HG03442 (cell line): Measurements from ENCODE around the gene EEF1A2.
"Not testable (repeated sequence)": the region's sequence is repeated elsewhere in the genome, so short reads cannot be mapped to it uniquely, and the experiment has no call there.

ENCODE experiments used
- ATAC-seq: cut with Tn5 transposase; IDR thresholded peaks from one replicate; pipeline ENCODE4 v1.9.1; 2021; ENCODE audit warnings: mild to moderate bottlenecking, moderate library complexity; ENCODE audit not compliant: unreplicated experiment

EEF1A2 gene

DNA sequence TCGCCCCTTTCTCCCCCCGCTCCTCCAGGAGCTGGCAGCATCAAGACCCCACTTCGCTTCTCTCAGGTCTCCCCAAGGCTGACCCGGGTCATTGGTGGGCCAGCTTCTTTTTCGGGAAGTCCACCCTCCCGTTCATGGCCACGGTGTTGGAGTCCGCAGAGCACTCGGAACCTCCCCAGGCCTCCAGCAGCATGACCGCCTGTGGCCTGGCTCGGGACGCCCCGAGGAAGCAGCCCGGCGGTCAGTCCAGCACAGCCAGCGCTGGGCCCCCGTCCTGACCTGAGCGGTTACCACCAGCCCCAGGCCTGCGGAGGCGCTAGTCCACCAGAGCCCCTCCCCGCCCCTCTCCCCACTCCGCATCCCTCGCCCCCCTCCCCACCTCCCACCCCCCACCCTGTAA, 22.7 kb upstream of the EEF1A2 start:
- ATAC-seq: no peak

DNA sequence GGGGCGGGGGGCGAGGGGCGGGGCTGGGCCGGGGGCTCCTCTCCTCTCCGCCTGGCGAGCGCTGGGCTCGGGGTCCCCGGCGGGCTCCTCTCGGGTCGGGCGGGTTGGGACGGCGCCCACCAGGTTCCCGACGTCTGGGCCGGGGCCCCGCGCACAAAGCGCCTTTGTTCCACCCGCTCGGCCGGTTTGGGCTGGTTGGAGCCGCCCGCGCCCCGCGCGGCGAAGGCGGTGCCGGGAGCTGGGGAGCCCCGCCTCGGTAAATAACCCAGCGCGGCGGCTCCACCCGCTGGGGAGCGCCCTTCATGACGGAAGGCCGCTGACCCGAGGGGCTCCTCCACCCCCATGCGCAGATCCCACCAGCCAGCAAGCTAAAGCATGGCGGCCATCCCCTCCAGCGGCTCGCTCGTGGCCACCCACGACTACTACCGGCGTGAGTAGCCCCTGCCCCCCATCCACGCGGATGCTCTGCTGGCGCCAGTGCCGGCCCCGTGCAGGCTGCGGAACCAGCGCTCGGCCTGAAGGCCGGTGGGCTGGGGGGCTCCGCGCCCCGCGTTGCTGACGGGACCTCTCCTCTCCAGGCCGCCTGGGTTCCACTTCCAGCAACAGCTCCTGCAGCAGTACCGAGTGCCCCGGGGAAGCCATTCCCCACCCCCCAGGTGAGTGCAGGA, 22.2 kb upstream of the EEF1A2 start:
- ATAC-seq: peak; percentile 44

DNA sequence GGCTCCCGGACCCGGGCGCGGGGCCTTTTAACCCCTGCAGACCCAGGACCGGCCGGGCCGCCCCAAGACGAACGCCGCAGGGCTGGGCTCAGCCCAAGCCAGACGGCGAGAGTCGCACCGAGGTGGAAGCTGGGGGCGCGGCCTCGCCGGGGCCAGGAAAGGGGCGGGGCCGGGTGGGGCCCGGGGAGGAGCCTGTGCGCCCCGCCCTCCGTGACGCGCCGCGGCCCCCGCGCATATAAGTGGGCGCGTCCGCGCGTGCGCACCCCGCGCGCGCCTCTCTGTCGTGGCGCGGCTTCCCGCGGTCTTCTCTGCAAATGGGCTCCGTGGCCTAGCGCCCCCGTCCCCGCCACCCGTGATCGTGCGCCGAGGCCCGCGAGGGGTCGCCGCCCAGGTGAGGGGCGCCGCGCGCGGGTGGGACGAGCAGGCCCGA, 21.6 kb upstream of the EEF1A2 start, which contains the start of gene PPDPF:
PPDPF (plus strand) TSS at position 262 of the 430 bp plus-strand sequence. CDS start 544 bp downstream, outside the sequence.
- peak; percentile 55 for ATAC-seq

DNA sequence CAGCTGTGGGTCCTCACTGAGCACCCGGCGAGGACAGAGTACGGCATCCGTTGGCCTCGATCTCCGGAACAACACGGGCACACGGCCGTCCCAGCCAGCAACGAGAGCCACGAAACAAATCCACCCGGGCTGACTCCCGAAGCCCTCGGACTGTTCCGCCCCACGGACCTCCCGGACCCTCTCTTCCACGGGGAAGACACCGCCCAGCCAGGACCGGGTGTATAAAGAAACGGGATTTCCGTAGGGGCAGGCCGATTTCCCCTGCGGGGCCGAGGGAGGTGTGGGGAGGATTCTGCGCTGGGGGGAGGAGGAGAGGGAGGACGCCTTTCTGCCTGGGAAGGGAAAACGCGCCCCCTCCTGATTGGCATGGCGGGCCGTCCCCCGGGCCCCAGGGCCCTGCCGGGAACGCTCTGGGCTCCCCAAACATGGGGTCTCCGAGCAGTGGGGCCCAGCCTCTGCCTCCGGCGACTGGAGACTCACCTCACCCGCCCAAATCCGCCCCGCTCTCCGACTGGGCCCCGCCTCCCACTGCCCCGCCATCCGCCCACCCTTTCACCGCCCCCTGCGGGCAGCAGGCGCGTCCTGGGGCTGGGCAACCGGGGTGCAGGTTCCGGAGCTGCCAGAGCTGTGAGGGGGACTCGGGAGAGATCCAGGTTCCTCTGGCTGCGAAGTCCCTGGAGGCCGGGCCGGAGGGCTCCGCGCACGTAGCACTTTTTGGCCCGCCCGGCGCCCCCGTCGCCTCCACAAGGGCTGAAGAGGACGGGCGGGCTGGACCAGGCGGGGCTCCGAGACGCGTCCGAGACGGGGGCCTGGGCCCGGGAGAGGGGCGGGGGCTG, 21.0 kb upstream of the EEF1A2 start:
- ATAC-seq: peak; percentile 34

DNA sequence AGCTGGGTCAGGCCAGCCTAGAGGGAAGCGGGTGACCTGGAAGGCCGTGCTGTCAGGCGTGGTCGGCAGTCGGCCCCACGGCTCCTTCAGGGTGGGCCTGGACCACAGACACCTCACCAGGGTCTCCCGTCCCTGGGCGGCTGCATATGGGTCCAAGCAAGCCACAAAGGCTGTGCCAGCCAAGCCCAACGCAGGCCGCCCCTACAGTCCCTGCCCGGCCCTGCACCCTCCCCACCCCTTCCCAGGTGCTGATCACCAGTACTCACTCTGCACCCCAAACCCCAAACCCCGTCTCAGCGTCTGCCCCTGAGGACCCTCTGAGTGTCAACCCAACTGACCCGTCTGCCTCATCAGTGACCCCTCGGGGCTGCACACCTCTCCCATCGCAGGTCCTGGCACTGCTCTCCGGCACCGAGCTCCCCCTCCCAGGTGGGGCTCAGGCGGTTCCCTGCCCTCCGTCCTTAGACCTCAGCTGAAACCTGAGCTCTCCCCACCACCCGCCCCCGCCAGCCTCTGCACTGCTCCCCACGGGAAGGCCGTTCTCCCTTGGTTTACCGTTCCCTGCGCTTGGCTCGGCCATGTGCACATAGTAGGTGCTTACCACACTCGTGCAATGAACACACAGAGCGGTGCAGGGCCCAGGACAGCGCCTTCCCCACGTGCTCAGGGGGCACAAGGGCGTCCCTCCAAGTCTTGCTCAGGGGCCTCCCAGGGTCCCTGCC, 20.2 kb upstream of the EEF1A2 start:
- ATAC-seq: no peak

DNA sequence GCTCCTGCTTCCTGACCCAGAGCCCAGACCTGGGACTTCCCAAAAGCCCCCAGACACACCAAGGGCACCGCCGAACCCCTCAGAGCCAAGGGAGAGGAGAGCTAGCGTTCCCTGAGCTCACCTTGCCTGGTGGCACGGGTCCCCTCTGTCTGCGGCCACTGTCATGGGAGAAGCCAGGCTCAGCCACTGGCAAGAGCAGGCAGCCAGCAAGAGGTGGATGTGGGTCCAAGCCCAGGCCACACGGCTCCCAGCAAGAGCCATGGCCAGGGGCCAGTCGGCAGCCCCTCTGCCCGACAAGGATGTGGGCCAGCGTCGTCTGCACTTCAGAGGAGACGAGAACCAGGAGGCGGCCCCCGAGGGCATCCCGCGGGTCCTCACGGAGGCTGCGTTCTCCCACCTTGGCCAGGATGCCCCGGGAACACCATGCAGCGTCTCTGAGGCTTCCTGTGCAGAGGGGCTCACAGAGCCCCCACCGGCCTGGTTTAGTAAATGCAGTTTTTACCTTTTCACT, 19.5 kb upstream of the EEF1A2 start:
- ATAC-seq: no peak

DNA sequence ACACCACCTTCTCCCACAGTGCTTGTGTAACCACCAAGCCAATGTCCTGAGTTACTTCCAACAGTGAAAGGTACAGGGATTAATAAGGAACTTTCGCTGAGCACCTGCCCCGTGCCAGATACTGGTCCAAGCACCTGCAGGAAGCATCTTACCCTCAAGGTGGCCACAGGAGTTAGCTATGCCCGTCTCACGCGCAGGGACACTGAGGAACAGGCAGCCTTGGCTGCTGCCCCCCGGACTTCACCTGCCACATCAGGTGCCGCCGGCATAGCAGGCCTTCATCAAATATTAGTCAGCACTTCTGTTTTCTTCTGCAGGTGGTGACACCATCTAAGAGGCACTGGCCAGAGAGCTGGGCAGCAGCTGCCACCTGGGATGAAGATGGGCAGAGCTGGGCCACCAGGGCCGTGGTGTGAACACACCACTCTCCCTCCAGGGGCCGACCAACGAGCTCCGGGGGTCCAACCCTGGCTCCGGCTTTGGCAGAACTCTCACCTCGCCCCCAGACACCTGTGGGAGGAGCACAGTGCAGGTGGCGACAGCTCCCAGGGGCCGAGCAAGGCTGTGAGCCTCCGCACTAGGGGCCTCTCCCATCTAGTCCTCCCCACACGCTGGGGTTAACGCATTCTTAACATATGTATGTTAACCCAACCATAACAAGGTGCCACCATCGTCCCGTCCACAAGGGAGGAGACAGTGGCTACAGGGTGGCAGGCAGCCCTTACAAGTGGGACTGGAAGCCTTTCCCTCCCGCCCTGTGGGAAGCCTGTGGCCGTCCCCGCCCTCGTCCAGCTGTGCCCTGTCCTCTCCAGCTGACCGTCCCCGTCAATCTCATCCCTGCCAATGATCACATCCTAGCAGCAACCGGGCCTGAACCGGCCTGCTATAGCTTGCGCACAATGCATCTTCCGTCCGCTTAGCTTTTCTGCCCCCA, 18.8 kb upstream of the EEF1A2 start:
- ATAC-seq: no peak

DNA sequence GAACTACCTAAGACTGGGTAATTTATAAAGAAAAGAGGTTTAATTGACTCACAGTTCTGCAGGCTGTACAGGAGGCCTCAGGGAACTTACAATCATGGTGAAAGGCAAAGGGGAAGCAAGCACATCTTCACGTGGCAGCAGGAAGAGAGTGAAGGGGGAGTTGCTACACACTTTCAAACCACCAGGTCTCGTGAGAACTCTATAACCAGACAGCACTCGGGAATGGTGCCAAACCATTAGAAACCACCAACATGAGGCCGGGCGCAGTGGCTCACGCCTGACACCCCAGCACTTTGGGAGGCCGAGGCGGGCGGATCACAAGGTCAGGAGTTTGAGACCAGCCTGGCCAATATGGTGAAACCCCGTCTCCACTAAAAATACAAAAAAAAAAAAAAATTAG, 15.6 kb upstream of the EEF1A2 start:
- not testable (repeated sequence) for ATAC-seq

DNA sequence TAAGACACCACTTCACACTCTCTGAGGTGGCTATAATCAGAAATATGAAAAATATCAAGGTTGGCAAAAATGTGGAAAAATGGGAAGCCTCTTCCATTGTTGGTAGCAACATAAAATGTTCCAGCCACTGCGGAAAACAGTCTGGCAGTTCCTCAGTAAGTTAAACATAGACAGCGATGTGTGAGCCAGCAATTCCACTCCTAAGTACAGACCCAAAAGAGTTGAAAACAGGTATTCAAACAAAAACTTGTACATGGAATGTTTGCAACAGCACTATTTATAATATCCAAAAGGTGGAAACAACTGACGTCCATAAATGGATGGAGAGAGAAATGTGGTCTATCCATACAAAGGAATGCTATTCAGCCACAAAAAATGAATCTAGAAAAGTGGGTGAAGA, 14.3 kb upstream of the EEF1A2 start:
- no peak for ATAC-seq

DNA sequence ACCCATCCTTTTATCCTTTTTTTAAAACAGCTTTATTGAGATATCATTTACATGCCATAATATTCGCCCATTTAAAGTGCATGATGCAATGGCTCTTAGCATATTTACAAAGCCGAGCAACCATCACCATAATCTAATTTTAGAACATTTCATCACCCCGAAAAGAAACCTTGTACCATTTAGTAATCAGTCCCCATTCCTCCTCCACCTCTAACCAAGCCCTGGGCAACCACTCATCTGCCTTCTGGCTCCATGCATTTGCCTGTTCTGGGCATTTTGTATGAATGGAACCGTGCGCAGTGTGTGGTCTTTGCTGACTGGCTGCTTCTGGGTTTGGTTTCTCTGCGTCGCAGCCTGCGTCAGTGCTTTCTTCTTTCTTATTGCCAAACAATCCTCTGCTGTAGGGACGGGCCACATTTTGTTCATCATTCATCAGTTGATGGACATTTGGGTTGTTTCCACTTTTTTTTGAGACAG, 10.2 kb upstream of the EEF1A2 start:
- no peak for ATAC-seq

DNA sequence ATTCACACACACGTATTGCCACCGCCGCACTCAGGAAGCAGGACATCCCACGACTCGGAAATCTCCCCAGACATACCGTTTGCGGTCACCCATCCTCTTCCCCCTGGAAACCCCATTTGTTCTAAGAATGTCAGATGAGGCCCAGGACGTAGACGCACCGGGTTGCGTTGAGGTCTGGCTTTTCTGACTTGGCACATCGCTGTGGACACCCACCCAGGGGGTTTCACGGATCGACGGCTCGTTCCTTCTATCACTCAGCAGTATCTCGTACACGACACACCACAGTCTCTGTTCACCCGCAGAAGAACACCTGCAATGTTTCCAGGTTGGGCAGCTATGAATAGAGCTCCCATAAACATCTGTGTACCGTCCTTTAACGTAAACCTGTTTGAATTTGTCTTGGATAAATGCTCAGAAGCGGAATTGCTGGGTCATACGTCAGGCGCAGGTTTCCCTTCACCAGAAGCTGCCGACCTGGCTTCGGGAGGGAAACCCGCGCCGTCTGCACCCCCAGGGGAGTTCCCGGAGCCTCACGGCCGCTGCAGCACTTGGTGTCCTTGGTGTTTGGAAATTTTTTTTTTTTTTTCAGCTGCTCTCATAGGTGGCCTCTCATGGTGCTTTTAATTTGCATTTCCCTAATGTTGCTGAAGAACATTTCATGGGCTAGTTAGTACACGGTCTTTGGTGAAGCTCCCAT, 9.3 kb upstream of the EEF1A2 start:
- ATAC-seq: no peak

DNA sequence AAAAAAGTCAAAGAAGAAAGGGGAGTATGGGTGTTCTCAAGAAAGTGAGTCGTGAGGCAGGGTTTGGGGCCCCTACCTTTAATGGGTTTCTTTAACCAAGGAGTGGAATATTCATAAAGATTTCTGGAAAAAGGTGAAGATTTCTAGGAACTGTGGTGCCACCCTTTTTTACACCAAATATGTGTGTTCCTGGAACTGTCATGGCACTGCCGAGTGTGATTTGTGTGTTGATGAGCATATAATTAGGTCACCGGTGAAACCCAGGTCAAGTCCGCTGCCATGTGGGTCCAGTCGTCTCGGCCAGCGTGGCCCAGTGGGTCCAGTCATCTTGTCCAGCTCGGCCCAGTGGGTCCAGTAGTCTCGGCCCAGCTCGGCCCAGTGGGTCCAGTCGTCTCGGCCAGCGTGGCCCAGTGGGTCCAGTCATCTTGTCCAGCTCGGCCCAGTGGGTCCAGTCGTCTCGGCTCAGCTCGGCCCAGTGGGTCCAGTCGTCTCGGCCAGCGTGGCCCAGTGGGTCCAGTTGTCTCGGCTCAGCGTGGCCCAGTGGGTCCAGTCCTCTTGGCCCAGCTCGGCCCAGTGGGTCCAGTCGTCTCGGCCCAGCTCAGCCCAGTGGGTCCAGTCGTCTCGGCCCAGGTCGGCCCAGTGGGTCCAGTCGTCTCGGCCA, 8.3 kb upstream of the EEF1A2 start:
- no peak for ATAC-seq

DNA sequence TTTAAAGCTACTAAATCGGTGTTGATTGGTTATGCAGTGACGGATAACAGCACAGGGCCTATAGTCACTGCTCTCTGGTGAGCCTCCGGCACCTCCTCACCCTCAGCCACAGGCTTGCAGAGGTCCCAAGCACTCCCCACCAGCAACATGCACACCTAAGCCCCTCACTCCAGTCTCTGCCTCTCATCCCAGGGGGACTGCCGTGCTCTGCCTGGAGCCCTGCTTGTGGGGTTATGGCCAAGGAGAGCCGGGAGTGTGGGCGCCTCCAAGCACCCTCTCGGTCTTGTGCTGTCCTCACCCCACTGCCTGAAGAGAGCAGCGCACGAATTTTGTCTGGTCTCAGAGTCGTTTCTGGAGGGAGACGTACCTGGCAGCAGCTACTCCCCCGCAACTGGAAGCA, 6.8 kb upstream of the EEF1A2 start:
- no peak for ATAC-seq

DNA sequence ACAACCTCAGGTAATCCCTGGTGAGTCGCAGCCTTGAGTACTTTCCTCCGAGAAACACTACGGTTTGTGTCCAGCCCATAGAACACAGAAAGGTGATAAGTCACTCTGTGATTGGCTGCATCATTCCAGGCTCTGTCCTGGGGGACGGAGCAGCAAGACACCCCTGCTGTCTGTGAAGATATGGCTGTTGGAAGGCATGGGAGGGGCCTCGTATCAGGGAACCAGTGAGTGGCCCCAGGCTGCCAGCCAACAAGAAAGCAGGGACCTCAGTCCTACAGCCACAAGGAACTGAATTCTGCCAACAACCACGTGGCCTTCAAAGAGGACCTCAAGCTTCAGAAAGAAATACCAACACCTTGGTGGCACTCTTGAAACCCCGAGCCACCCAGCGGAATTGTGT, 6.4 kb upstream of the EEF1A2 start:
- ATAC-seq: no peak

DNA sequence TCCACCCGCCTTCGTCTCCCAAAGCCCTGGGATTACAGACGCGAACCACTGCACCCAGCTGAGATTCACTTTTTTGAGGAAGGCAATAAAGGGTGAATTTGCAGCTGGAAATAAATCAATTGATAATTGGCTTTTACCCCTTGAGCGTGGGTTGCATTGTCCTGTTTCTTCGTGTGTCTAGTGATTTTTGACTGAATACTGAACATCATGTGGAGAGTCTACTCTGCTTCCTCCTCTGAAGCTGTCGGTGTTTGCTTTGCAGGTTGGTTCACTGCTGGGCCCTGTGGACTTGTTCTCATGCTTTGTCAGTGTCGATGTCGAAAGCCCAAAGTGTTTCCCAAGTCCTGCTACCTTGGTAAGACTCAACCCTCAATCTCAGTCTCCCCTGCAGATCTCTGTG, 5.8 kb upstream of the EEF1A2 start:
- ATAC-seq: no peak

DNA sequence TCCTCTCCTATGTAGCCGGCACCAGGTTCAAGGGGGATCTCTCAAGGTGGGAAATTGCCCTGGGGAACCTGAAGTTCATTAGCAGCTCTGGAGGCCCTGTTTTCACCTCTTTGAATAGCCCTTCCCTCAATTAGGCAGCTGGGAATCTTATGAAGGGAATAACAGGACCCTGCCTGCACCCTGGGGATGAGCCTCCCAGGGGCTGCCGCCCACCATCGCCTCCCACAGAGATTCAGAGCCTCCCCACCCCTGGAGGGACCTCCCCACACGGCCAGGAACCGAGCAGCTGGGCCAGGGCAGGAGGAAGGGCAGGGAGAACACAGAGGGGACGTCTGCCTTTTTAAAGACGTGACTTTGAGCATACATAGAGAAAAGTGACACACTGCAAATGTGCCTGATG, 4.6 kb upstream of the EEF1A2 start:
- no peak for ATAC-seq

DNA sequence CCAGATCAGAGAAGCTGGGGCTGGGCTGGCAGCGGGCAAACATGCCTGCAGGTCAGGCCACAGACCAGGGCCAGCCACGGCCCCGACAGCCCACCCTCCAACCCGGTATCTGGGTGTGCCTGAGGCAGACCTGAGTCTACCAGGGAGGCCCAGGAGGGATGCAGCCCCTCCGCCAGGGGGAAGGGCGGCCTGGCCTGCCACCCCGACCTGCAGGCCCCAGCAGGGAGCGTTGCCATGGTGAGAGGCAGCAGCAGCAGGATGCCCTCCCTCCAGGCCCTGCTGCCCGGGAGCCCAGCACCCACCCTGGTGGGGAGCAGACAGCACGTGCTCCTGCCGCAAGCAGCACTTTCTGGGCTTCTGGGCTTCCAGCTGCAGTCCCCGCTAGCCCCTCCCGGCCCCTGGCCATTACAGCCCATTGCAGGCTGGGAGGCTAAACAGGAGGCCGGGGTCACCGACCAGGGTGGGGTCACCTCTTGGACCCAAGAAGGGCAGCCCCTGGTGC, 3.8 kb upstream of the EEF1A2 start:
- no peak for ATAC-seq

DNA sequence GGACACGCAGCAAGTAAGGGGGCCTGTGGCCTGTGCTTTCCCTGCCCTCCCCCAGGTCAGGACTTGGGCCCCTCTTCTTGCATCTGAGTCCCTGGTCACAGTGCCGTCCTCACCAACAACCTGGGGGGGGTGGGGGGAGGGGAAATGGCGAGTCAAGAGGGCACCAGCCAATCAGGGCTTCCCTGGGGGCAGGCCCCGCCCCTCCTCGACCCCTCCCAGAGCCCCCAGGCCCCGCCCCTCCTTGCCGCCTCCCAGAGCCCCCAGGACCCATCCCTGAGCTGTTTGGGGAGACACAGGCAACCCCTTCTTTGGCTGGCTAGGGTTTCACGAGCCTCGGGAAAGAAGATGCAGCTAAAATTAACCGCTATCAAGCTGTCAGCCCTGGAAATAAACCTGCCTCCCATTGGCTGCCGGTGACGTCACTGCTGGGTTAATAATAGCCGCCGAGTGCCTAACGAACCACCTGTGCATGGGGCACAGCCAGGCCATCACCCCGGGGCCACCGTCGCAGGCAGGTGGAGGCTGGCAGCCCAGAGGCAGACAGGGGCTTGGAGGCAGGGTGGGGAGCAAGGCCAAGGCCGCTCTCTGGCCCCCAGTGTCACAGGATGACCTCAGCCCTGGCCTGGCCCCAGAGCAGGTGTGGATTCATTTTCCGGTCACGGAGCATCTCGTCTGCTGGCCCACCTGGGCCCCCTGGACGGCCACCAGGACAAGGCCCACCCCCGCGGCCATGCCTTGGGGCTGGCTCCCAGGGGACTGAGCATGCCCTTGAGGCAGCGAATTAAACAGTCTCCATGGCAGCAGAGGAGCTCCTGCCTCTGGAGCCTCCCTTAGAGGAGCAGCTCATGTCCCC, 3.2 kb upstream of the EEF1A2 start:
- ATAC-seq: no peak
